Neural cell (in vitro differentiated cells): Measurements from ENCODE around the gene NT5DC2. TPM values are rescaled to one million over a fixed set of nuclear protein-coding genes. Genes with fewer than 3 reads are reported as not detected.

ENCODE experiments used
- H2AFZ ChIP-seq: fragments of 200-600, 300-800 bp; sonication (generic), shearing (Covaris generic); 2 replicates; pipeline ENCODE4 v1.6.0; 2014; ENCODE audit warnings: low read depth, mild to moderate bottlenecking, antibody characterized with exemption, low read length, moderate library complexity
- H3F3A ChIP-seq: fragments of 200-600 bp; shearing (Covaris generic); 2 replicates; pipeline ENCODE4 v1.6.1; 2016; ENCODE audit warnings: mild to moderate bottlenecking, moderate library complexity, mixed read lengths, antibody characterized with exemption, low read length; ENCODE audit not compliant: insufficient read depth, poor library complexity, severe bottlenecking
- H3K27ac ChIP-seq: fragments of 200-600, 300-800 bp; sonication (generic), shearing (Covaris generic); 2 replicates; pipeline ENCODE4 v1.5.1; 2014; ENCODE audit warnings: mild to moderate bottlenecking, low read length, moderate library complexity
- H3K27me3 ChIP-seq: fragments of 300-800, 200-600 bp; sonication (generic), shearing (Covaris generic); 2 replicates; pipeline ENCODE4 v1.6.0; 2014; ENCODE audit warnings: mild to moderate bottlenecking, low read depth, low read length, moderate library complexity; ENCODE audit not compliant: insufficient read depth
- H3K36me3 ChIP-seq: fragments of 300-800, 200-600 bp; sonication (generic), shearing (Covaris generic); 2 replicates; pipeline ENCODE4 v1.5.1; 2014; ENCODE audit warnings: mild to moderate bottlenecking, antibody characterized with exemption, low read length, moderate library complexity; ENCODE audit not compliant: insufficient read depth
- H3K4me2 ChIP-seq: fragments of 300-800, 200-600 bp; sonication (generic), shearing (Covaris generic); 2 replicates; pipeline ENCODE4 v1.6.0; 2014; ENCODE audit warnings: mild to moderate bottlenecking, low read length
- H3K4me3 ChIP-seq: fragments of 300-800, 200-600 bp; sonication (generic), shearing (Covaris generic); 2 replicates; pipeline ENCODE4 v1.5.1; 2014; ENCODE audit warnings: mild to moderate bottlenecking, low read length, moderate library complexity
- H3K79me2 ChIP-seq: fragments of 200-600 bp; shearing (Covaris generic); replicated peaks from 2 replicates; pipeline ENCODE4 v1.6.0; 2014; ENCODE audit warnings: mild to moderate bottlenecking, low read length, moderate library complexity; ENCODE audit not compliant: insufficient read depth
- H3K9ac ChIP-seq: fragments of 300-800, 200-600 bp; sonication (generic), shearing (Covaris generic); 2 replicates; pipeline ENCODE4 v1.6.1; 2016; ENCODE audit warnings: mild to moderate bottlenecking, low read length, mixed read lengths
- H3K9me2 ChIP-seq: fragments of 200-600 bp; shearing (Covaris generic); 2 replicates; pipeline ENCODE4 v1.6.1; 2016; ENCODE audit warnings: mild to moderate bottlenecking, low read length, mixed read lengths; ENCODE audit not compliant: insufficient read depth
- H3K9me3 ChIP-seq: fragments of 200-600, 300-800 bp; sonication (generic), shearing (Covaris generic); 2 replicates; pipeline ENCODE4 v1.6.1; 2016; ENCODE audit warnings: mild to moderate bottlenecking, mixed run types, low read length, moderate library complexity, mixed read lengths
- H4K20me1 ChIP-seq: fragments of 200-600 bp; shearing (Covaris generic); 2 replicates; pipeline ENCODE4 v1.6.1; 2016; ENCODE audit warnings: mild to moderate bottlenecking, mixed run types; ENCODE audit not compliant: insufficient read depth
- CTCF ChIP-seq: fragments of 450-650 bp; IDR thresholded peaks from 2 replicates; pipeline ENCODE4 v1.5.1; 2014; ENCODE audit warnings: antibody characterized with exemption, mild to moderate bottlenecking, moderate library complexity; ENCODE audit not compliant: poor library complexity, severe bottlenecking
- EP300 ChIP-seq: fragments of 450-650 bp; conservative IDR thresholded peaks from 2 replicates; pipeline ENCODE4 v1.6.1; 2014; ENCODE audit warnings: antibody characterized with exemption, mild to moderate bottlenecking, moderate library complexity; ENCODE audit not compliant: poor library complexity, severe bottlenecking
- EZH2 ChIP-seq: fragments of 200-600, 300-800 bp; shearing (Covaris generic), sonication (generic); IDR thresholded peaks from 2 replicates; pipeline ENCODE4 v1.6.1; 2014; ENCODE audit warnings: antibody characterized with exemption, low read length, borderline replicate concordance, mild to moderate bottlenecking; ENCODE audit not compliant: insufficient read depth, poor library complexity, severe bottlenecking
- MXI1 ChIP-seq: fragments of 450-650 bp; conservative IDR thresholded peaks from 2 replicates; pipeline ENCODE4 v1.6.1; 2014; ENCODE audit warnings: antibody characterized with exemption, mild to moderate bottlenecking; ENCODE audit not compliant: poor library complexity, severe bottlenecking
- POLR2AphosphoS5 ChIP-seq: IDR thresholded peaks from 2 replicates; pipeline ENCODE4 v1.6.1; 2012
- RAD21 ChIP-seq: fragments of 450-650 bp; conservative IDR thresholded peaks from 2 replicates; pipeline ENCODE4 v1.6.1; 2014; ENCODE audit warnings: antibody characterized with exemption, mild to moderate bottlenecking, moderate library complexity
- REST ChIP-seq: IDR thresholded peaks from 2 replicates; pipeline ENCODE4 v1.6.1; 2012; ENCODE audit warnings: borderline replicate concordance
- SMC3 ChIP-seq: fragments of 450-650 bp; conservative IDR thresholded peaks from 2 replicates; pipeline ENCODE4 v1.6.1; 2014; ENCODE audit warnings: antibody characterized with exemption, mild to moderate bottlenecking, moderate library complexity; ENCODE audit not compliant: poor library complexity
- TAF1 ChIP-seq: IDR thresholded peaks from 2 replicates; pipeline ENCODE4 v1.6.1; 2012; ENCODE audit warnings: low read depth
- polyA plus RNA-seq: library from polyadenylated mRNA; depleted of rRNA; stranded (reverse); fragments of >200 nt; gene quantifications from 2 replicates; pipeline ENCODE4 v1.2.3, GENCODE V29; 2014

The NT5DC2 gene
- polyA plus RNA-seq, 1 donor from 2014 or later, result 35.1 TPM

- H3K9ac ChIP-seq, result peak overlapping the region; percentile 85
- no peaks in the 10 kb centered on the region for H3K36me3 ChIP-seq
- H3K9me3 ChIP-seq, result no peaks in the 10 kb centered on the region
- no peaks in the 10 kb centered on the region for H3K9me2 ChIP-seq
- H3K27ac ChIP-seq, result peak overlapping the region; percentile 78
- H2AFZ ChIP-seq, result no peak overlapping the region
- peaks cover 5% of the 10 kb centered on the region for H3K27me3 ChIP-seq
- peaks cover 13% of the 10 kb centered on the region for H3K79me2 ChIP-seq
- no peaks in the 10 kb centered on the region for H4K20me1 ChIP-seq
- peak overlapping the region; percentile 89 for H3K4me2 ChIP-seq
- TF ChIP-seq POLR2AphosphoS5, result no peak
- no peak for TF ChIP-seq EP300
- no peak for TF ChIP-seq MXI1
- no peak for TF ChIP-seq REST
- no peak for TF ChIP-seq SMC3
- no peak for TF ChIP-seq CTCF
- TF ChIP-seq EZH2, result no peak
- no peak for TF ChIP-seq TAF1
- TF ChIP-seq RAD21, result no peak
- peak overlapping the region; percentile 81 for H3K4me3 ChIP-seq
- no peaks in the 10 kb centered on the region for H3F3A ChIP-seq
These were observed 4.2 kb upstream of the NT5DC2 start for GRCh38 chr3:52537726-52538421.

- Histone ChIP-seq H2AFZ (no peak overlapping the region), H3K79me2 (peaks cover 20% of the 10 kb centered on the region), H4K20me1 (no peaks in the 10 kb centered on the region)
These were observed 3.5 kb upstream of the NT5DC2 start for GRCh38 chr3:52537165-52537620.

More at GRCh38 chr3:52537165-52537620, 3.5 kb upstream of the NT5DC2 start:
- H3K9me3 ChIP-seq, result no peaks in the 10 kb centered on the region
- H3K27ac ChIP-seq, result peak overlapping the region; percentile 78
- H3K4me3 ChIP-seq, result peak overlapping the region; percentile 81
- no peaks in the 10 kb centered on the region for H3K9me2 ChIP-seq
- TF ChIP-seq EP300 (no peak), EZH2 (no peak), CTCF (no peak), TAF1 (no peak), SMC3 (no peak), RAD21 (no peak), REST (no peak), MXI1 (no peak), POLR2AphosphoS5 (no peak)
- H3K9ac ChIP-seq, result peak overlapping the region; percentile 85
- H3K27me3 ChIP-seq, result peaks cover 7% of the 10 kb centered on the region
- peak overlapping the region; percentile 89 for H3K4me2 ChIP-seq
- H3F3A ChIP-seq, result no peaks in the 10 kb centered on the region
- H3K36me3 ChIP-seq, result no peaks in the 10 kb centered on the region
